HepG2 (cell line): Measurements from ENCODE around the gene PHEX. TPM values are rescaled to one million over a fixed set of nuclear protein-coding genes. Genes with fewer than 3 reads are reported as not detected.

ENCODE experiments used
- ATAC-seq: fragments of 200-7000 bp; cut with Tn5 transposase; 3 replicates; pipeline ENCODE4 v1.9.1; 2020; ENCODE audit warnings: mild to moderate bottlenecking, moderate library complexity
- BruUV-seq: library from RNA; stranded (reverse); fragments of 400-500 nt; replicated peaks from 2 replicates; lab custom pipeline; 2021; lab: Mats Ljungman, UMichigan
- CTCF ChIA-PET: fragments of 300-600 bp; formaldehyde crosslinking; extraction: SDS; loops from one replicate; lab custom pipeline; 2021; ENCODE audit warnings: low total read pairs, inconsistent platforms, low intra/inter-chr PET ratio; lab: Yijun Ruan, JAX
- POLR2A ChIA-PET: fragments of 350-600 bp; sonication (Branson Sonifier 250); formaldehyde crosslinking; loops from one replicate; lab custom pipeline; 2020; ENCODE audit warnings: antibody characterized with exemption, inconsistent platforms; lab: Yijun Ruan, JAX
- DNase-seq: peaks from one replicate; pipeline ENCODE4 v3.0.0-alpha.2; 2015; ENCODE audit warnings: low spot score
- FAIRE-seq: peaks from 3 replicates; lab custom pipeline; 2011; peaks lifted over from hg19 to GRCh38; lab: Jason Lieb, UNC
- H2AFZ ChIP-seq: one replicate; pipeline ENCODE4 v1.6.1; 2011; ENCODE audit warnings: low read length, inconsistent platforms
- H3K27ac ChIP-seq: fragments of 300-600 bp; 3 replicates; pipeline ENCODE4 v1.8.0; 2011; ENCODE audit warnings: mixed run types, mild to moderate bottlenecking, mixed read lengths, low read length, inconsistent platforms; ENCODE audit not compliant: insufficient read depth; ENCODE audit errors: extremely low read length
- H3K27me3 ChIP-seq, 2 experiments: fragments of 200-600 bp in 1 of 2; 2 replicates in 1 of 2; 3 replicates in 1 of 2; pipeline versions ENCODE4 v1.6.0 to v1.8.0; 2011; ENCODE audit warnings: low read length in 2 of 2, mild to moderate bottlenecking in 2 of 2, moderate library complexity in 2 of 2, inconsistent platforms in 1 of 2; ENCODE audit not compliant: insufficient read depth in 2 of 2, control insufficient read depth in 1 of 2
- H3K36me3 ChIP-seq, 2 experiments: fragments of 200-600 bp in 1 of 2; replicated peaks in 1 of 2; 2 replicates in 1 of 2; 3 replicates in 1 of 2; pipeline versions ENCODE4 v1.5.1 to v1.8.0; 2011; ENCODE audit warnings: low read length in 2 of 2, inconsistent platforms in 1 of 2; ENCODE audit not compliant: insufficient read depth in 2 of 2, control insufficient read depth in 1 of 2
- H3K4me1 ChIP-seq: 2 replicates; pipeline ENCODE4 v1.5.1; 2012; ENCODE audit warnings: low read length, inconsistent platforms; ENCODE audit not compliant: insufficient read depth
- H3K4me2 ChIP-seq: 2 replicates; pipeline ENCODE4 v1.6.0; 2011; ENCODE audit warnings: low read depth, low read length, inconsistent platforms
- H3K4me3 ChIP-seq, 3 experiments: fragments of 200-600 bp in 1 of 3; sonication (generic), shearing (Covaris generic) in 1 of 3; replicated peaks in 1 of 3; 2 replicates each; pipeline ENCODE4 v1.5.1; 2011 to 2016; ENCODE audit warnings: low read length in 3 of 3, inconsistent platforms in 2 of 3, low read depth in 2 of 3, mild to moderate bottlenecking in 2 of 3, control low read depth in 1 of 3, mixed read lengths in 1 of 3; ENCODE audit not compliant: insufficient read depth in 1 of 3
- H3K79me2 ChIP-seq: one replicate; pipeline ENCODE4 v1.6.1; 2011; ENCODE audit warnings: low read length, inconsistent platforms; ENCODE audit not compliant: insufficient read depth
- H3K9ac ChIP-seq: 2 replicates; pipeline ENCODE4 v1.6.0; 2011; ENCODE audit warnings: mild to moderate bottlenecking, low read depth, low read length, inconsistent platforms; ENCODE audit not compliant: insufficient read depth
- H3K9me3 ChIP-seq: 2 replicates; pipeline ENCODE4 v1.5.1; 2012; ENCODE audit warnings: mild to moderate bottlenecking, low read length
- H4K20me1 ChIP-seq: 2 replicates; pipeline ENCODE4 v1.6.0; 2011; ENCODE audit warnings: inconsistent platforms, mild to moderate bottlenecking, low read length, moderate library complexity; ENCODE audit not compliant: insufficient read depth
- DRAP1 ChIP-seq: IDR thresholded peaks from 2 replicates; pipeline ENCODE4 v1.6.1; 2016; ENCODE audit warnings: missing genetic modification reagents, missing compliant biosample characterization
- ETV5 ChIP-seq: IDR thresholded peaks from 2 replicates; pipeline ENCODE4 v1.6.1; 2018; ENCODE audit warnings: missing biosample characterization, missing genetic modification reagents, inconsistent platforms, borderline replicate concordance
- FIP1L1 ChIP-seq: fragments of 200-400 bp; formaldehyde crosslinking; IDR thresholded peaks from 2 replicates; pipeline ENCODE4 v1.6.1; 2018; ENCODE audit warnings: low read depth, mild to moderate bottlenecking, low read length, moderate library complexity, borderline replicate concordance; ENCODE audit not compliant: insufficient read depth
- GATA4 ChIP-seq: sonication (generic); IDR thresholded peaks from 2 replicates; pipeline ENCODE4 v1.6.1; 2016; ENCODE audit warnings: antibody characterized with exemption, low read depth, borderline replicate concordance
- GMEB2 ChIP-seq: IDR thresholded peaks from 2 replicates; pipeline ENCODE4 v1.6.1; 2016; ENCODE audit warnings: missing biosample characterization, missing genetic modification reagents, low read depth
- KDM3A ChIP-seq: IDR thresholded peaks from 2 replicates; pipeline ENCODE4 v1.6.1; 2018; ENCODE audit warnings: low read depth, missing compliant biosample characterization
- KDM5B ChIP-seq: sonication (generic); formaldehyde crosslinking; IDR thresholded peaks from 2 replicates; pipeline ENCODE4 v1.4.0; 2020; ENCODE audit warnings: missing genetic modification reagents, mild to moderate bottlenecking, borderline replicate concordance
- SCMH1 ChIP-seq: sonication (generic); formaldehyde crosslinking; IDR thresholded peaks from 2 replicates; pipeline ENCODE4 v1.9.0; 2021; ENCODE audit warnings: missing genetic modification reagents, mild to moderate bottlenecking, borderline replicate concordance
- ZBTB25 ChIP-seq: IDR thresholded peaks from 2 replicates; pipeline ENCODE4 v1.6.1; 2018; ENCODE audit warnings: missing genetic modification reagents
- ZNF10 ChIP-seq: sonication (generic); formaldehyde crosslinking; IDR thresholded peaks from 2 replicates; pipeline ENCODE4 v1.4.0; 2020; ENCODE audit warnings: mild to moderate bottlenecking, low read depth, missing genetic modification reagents, borderline replicate concordance
- ZNF17 ChIP-seq: sonication (generic); formaldehyde crosslinking; IDR thresholded peaks from 2 replicates; pipeline ENCODE4 v1.5.0; 2020; ENCODE audit warnings: mild to moderate bottlenecking, missing genetic modification reagents
- ZNF335 ChIP-seq: sonication (generic); formaldehyde crosslinking; IDR thresholded peaks from 2 replicates; pipeline ENCODE4 v1.4.0; 2020; ENCODE audit warnings: missing genetic modification reagents
- ZNF446 ChIP-seq: sonication (generic); formaldehyde crosslinking; IDR thresholded peaks from 2 replicates; pipeline ENCODE4 v1.5.0; 2020; ENCODE audit warnings: mild to moderate bottlenecking, missing genetic modification reagents
- ZNF484 ChIP-seq: sonication (generic); formaldehyde crosslinking; IDR thresholded peaks from 2 replicates; pipeline ENCODE4 v1.5.1; 2020; ENCODE audit warnings: mild to moderate bottlenecking, low read depth, missing genetic modification reagents, borderline replicate concordance
- ZNF580 ChIP-seq: IDR thresholded peaks from 2 replicates; pipeline ENCODE4 v1.6.1; 2016; ENCODE audit warnings: low read depth, borderline replicate concordance
- ZNF652 ChIP-seq: IDR thresholded peaks from 2 replicates; pipeline ENCODE4 v1.6.1; 2016; ENCODE audit warnings: low read depth, borderline replicate concordance
- WGBS: methylation state at CpG from one replicate; pipeline ENCODE4 v1.1.6; 2017; ENCODE audit warnings: low lambda C conversion rate; 5-methylcytosine and 5-hydroxymethylcytosine counted together
- in situ Hi-C: cut with HindIII; loops from 2 replicates; pipeline ENCODE4 v1.10.0; 2017; ENCODE audit warnings: low pct_unique_long_range_greater_than_20kb; ENCODE audit not compliant: extremely low pct_ligation_motif_present
- intact Hi-C: fragments of 100-400 bp; cut with micrococcal nuclease; formaldehyde crosslinking; loops from one replicate; pipeline ENCODE4 v1.10.0; 2022; ENCODE audit not compliant: unreplicated experiment
- polyA plus RNA-seq, 8 experiments: library from polyadenylated mRNA; depleted of rRNA in 3 of 8; stranded (reverse) in 7 of 8; unstranded in 1 of 8; fragments of >200 nt; fragmentation: Illumina TruSeq in 4 of 8; extraction: Trizol in 4 of 8; gene quantifications; 2 replicates each; pipeline versions ENCODE4 v1.2.1 to v1.2.3, GENCODE V29; 2011 to 2016; ENCODE audit warnings: low read depth in 4 of 8, missing spikeins in 1 of 8, mixed read lengths in 1 of 8; ENCODE audit not compliant: insufficient read depth in 1 of 8
- total RNA-seq, 5 experiments: library from RNA; depleted of rRNA; stranded (reverse); fragments of >200 nt; fragmentation: Illumina TruSeq; extraction: Trizol; gene quantifications; 2 replicates each; pipeline ENCODE4 v1.2.3, GENCODE V29; 2016; ENCODE audit warnings: low read depth in 1 of 5
- TF ChIP-seq, protein P1 (sequence below): sonication (generic); formaldehyde crosslinking; IDR thresholded peaks from 2 replicates; pipeline ENCODE4 v1.4.0; 2020; ENCODE audit warnings: mild to moderate bottlenecking, missing genetic modification reagents, borderline replicate concordance

PHEX gene
- total and polyA plus RNA-seq, 2 of the 13 experiments (the other 11 are each of a cell fraction or from before 2014, with no cell fraction given) = 0.01 to 0.27 TPM

DNA sequence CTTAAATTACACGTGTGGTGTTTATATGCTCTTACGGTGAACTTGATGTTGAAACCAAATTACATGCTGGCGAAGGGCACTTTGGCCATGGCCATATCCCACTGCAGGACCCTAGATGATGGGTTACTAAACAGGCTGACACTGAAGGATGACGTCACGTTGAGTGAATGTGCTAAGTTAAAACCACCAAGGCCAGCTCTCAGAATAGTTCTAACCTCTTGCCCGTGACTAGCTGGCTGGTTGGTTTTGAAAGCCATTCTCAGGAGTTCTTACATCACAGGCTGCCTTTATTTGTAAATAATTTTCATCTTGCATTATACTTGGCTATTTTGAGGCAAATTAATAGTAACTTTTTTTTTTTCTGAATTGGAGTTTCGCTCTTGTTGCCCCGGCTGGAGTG, 41.3 kb upstream of the PHEX start:
- H3K4me2 ChIP-seq = no peak overlapping the region
- DNase-seq (no peak), ATAC-seq (no peak), FAIRE-seq (no peak)
- 100% methylated on average over 8 of the region's 8 CpGs for whole genome bisulfite sequencing
- H3K27ac ChIP-seq = no peak overlapping the region
- H4K20me1 ChIP-seq = no peaks in the 10 kb centered on the region
- BruUV-seq = no TSS peak
- H3K9ac ChIP-seq = no peak overlapping the region
- H3K79me2 ChIP-seq = no peaks in the 10 kb centered on the region
- no peaks in the 10 kb centered on the region for H3K4me1 ChIP-seq
- in situ Hi-C loops (loop anchor here (25.0 kb wide), 1 partner anchor 196 kb away; no protein-coding TSS in a partner anchor), intact Hi-C loops (no loop called here)
- no peaks in the 10 kb centered on the region for H3K27me3 ChIP-seq
- ChIA-PET POLR2A (no interaction called here), CTCF (no interaction called here)
- H3K36me3 ChIP-seq = peaks cover 0 to 29% of the 10 kb centered on the region in 2 experiments; a peak in 4 of 5 replicates
- no peaks in the 10 kb centered on the region for H3K9me3 ChIP-seq
- H2AFZ ChIP-seq = no peak overlapping the region
- no peak overlapping the region for H3K4me3 ChIP-seq
- TF ChIP-seq ZNF484 (no peak), ZNF580 (CRISPR knock-in tag) (no peak), SCMH1 (no peak), FIP1L1 (no peak), GATA4 (no peak), ZNF10 (CRISPR knock-in tag) (no peak), ZNF652 (CRISPR knock-in tag) (no peak), ETV5 (CRISPR knock-in tag) (no peak), GMEB2 (CRISPR knock-in tag) (no peak), ZBTB25 (CRISPR knock-in tag) (no peak), ZNF335 (CRISPR knock-in tag) (no peak), KDM3A (CRISPR knock-in tag) (no peak), ZNF446 (CRISPR knock-in tag) (no peak), ZNF17 (CRISPR knock-in tag) (no peak), KDM5B (CRISPR knock-in tag) (no peak), DRAP1 (CRISPR knock-in tag) (no peak)
- TF ChIP-seq, protein P1, sequence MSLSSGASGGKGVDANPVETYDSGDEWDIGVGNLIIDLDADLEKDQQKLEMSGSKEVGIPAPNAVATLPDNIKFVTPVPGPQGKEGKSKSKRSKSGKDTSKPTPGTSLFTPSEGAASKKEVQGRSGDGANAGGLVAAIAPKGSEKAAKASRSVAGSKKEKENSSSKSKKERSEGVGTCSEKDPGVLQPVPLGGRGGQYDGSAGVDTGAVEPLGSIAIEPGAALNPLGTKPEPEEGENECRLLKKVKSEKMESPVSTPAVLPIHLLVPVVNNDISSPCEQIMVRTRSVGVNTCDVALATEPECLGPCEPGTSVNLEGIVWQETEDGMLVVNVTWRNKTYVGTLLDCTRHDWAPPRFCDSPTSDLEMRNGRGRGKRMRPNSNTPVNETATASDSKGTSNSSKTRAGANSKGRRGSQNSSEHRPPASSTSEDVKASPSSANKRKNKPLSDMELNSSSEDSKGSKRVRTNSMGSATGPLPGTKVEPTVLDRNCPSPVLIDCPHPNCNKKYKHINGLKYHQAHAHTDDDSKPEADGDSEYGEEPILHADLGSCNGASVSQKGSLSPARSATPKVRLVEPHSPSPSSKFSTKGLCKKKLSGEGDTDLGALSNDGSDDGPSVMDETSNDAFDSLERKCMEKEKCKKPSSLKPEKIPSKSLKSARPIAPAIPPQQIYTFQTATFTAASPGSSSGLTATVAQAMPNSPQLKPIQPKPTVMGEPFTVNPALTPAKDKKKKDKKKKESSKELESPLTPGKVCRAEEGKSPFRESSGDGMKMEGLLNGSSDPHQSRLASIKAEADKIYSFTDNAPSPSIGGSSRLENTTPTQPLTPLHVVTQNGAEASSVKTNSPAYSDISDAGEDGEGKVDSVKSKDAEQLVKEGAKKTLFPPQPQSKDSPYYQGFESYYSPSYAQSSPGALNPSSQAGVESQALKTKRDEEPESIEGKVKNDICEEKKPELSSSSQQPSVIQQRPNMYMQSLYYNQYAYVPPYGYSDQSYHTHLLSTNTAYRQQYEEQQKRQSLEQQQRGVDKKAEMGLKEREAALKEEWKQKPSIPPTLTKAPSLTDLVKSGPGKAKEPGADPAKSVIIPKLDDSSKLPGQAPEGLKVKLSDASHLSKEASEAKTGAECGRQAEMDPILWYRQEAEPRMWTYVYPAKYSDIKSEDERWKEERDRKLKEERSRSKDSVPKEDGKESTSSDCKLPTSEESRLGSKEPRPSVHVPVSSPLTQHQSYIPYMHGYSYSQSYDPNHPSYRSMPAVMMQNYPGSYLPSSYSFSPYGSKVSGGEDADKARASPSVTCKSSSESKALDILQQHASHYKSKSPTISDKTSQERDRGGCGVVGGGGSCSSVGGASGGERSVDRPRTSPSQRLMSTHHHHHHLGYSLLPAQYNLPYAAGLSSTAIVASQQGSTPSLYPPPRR = no peak
